ENCODE results near the gene TUBA4A. TPM values are rescaled to one million over a fixed set of nuclear protein-coding genes. Genes with fewer than 3 reads are reported as not detected.

TUBA4A gene
- total and polyA plus RNA-seq, 2 of the 8 experiments (the other 6 are each of a cell fraction or from before 2014, with no cell fraction given) = 67.3 to 172 TPM

DNA sequence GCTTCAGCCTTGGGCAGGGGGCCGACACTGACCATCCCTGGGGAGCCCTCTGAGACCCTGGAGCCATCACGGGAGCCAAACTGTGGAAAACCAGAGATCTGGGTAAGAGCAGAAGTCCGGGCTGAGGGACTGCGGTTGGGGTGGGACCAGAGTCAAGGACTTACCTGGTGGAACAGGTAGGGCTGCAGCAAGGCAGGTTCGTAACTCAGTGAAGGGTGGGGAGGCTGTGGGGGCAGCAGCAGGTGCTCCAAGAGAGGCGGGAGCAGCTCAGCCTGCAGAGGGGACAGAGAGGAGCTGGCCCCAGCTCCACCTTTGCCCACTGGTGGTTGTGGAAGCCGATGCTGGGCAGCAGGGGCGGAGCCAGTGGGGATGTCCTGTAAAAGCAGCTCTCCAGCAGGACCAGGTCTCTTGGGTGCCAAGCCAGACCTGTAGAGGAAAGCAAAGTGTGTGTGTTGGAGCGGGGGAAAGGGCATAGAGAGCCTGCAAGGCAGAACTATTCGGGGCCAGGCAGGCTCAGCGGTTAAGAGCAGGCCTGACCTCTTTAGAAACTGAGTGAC lies 48.8 kb upstream of the TUBA4A start:
- Histone ChIP-seq H3K36me3 (ENCODE audit: control insufficient read depth in 2 of 4, insufficient read depth in 4 of 4, low read length in 3 of 4) (no peaks in the 10 kb centered on the region), H3K27ac (ENCODE audit: low read depth, low read length) (no peak overlapping the region), H2BK20ac (ENCODE audit: low read length) (no peak overlapping the region), H4K91ac (replicated peaks; ENCODE audit: insufficient read length, low read length) (no peak overlapping the region), H3K23ac (ENCODE audit: insufficient read length) (no peak overlapping the region), H3K4me3 (ENCODE audit: extremely low read depth in 1 of 4, insufficient read depth in 2 of 4, low read depth in 3 of 4, low read length in 4 of 4) (no peak overlapping the region), H3K79me2 (ENCODE audit: control insufficient read depth in 1 of 2, insufficient read depth in 2 of 2, low read length in 2 of 2) (no peaks in the 10 kb centered on the region), H2AK5ac (ENCODE audit: low read depth, low read length) (no peak overlapping the region), H3K23me2 (ENCODE audit: low read depth, low read length) (no peaks in the 10 kb centered on the region), H4K20me1 (replicated peaks in 1 of 2; ENCODE audit: control insufficient read depth in 1 of 2, insufficient read depth in 2 of 2, low read length in 2 of 2) (no peaks in the 10 kb centered on the region), H2AFZ (ENCODE audit: low read length) (no peak overlapping the region), H3K9me3 (ENCODE audit: insufficient read depth in 2 of 2, low read depth in 1 of 2, low read length in 1 of 2) (no peaks in the 10 kb centered on the region), H4K8ac (ENCODE audit: extremely low read depth, insufficient read depth, low read length) (no peak overlapping the region), H2BK15ac (ENCODE audit: low read length) (no peak overlapping the region), H3K79me1 (ENCODE audit: low read depth, low read length) (no peaks in the 10 kb centered on the region; the same call in 1 of the 2 replicates), H3K4ac (replicated peaks; ENCODE audit: insufficient read length, low read depth, low read length) (no peak overlapping the region), H3K14ac (ENCODE audit: insufficient read length) (no peak overlapping the region), H3K27me3 (replicated peaks in 1 of 4; ENCODE audit: control insufficient read depth in 3 of 4, extremely low read depth in 1 of 4, insufficient read depth in 3 of 4, low read length in 3 of 4) (peaks cover 0 to 16% (median 9%) of the 10 kb centered on the region in 4 experiments; a peak in 3 of 7 replicates), H2BK5ac (ENCODE audit: low read depth, low read length) (no peak overlapping the region), H2BK120ac (replicated peaks; ENCODE audit: low read depth, low read length) (no peak overlapping the region), H4K5ac (ENCODE audit: insufficient read length, low read depth, low read length) (no peak overlapping the region), H2BK12ac (ENCODE audit: low read depth, low read length) (no peak overlapping the region), H3K56ac (replicated peaks; ENCODE audit: insufficient read length, low read depth, low read length) (no peak overlapping the region), H3K4me1 (replicated peaks in 1 of 4; ENCODE audit: control insufficient read depth in 3 of 4, insufficient read depth in 4 of 4, low read length in 3 of 4) (peaks cover 0 to 4% (median 3%) of the 10 kb centered on the region in 4 experiments; a peak in 4 of 7 replicates), H3K4me2 (ENCODE audit: insufficient read depth in 1 of 2, low read depth in 2 of 2, low read length in 2 of 2) (no peak overlapping the region), H3K9ac (replicated peaks in 1 of 4; ENCODE audit: extremely low read depth in 1 of 4, low read depth in 3 of 4, low read length in 3 of 4) (no peak overlapping the region), H3K18ac (ENCODE audit: extremely low read depth, low read length) (no peak overlapping the region)
- CTCF ChIA-PET (ENCODE audit: partially characterized antibody) = interaction anchor here (1.0 to 13.4 kb wide), 7 partner anchors 10 to 145 kb away, joined by 4 to 118 read pairs (median 44); partner anchors contain the start of genes DNAJB2 and TUBA4B
- FAIRE-seq (no peak), DNase-seq (ENCODE audit: low read depth in 1 of 2, low spot score in 2 of 2) (no peak)
- 78% methylated on average over 11 of the region's 11 CpGs; no CpG with 5 or more reads in 1 of the 2 experiments for WGBS, 2 experiments (ENCODE audit: extremely low coverage in 1 of 2, insufficient coverage in 1 of 2, insufficient read length in 1 of 2, insufficient replicate concordance in 2 of 2, low coverage in 1 of 2, low lambda C conversion rate in 2 of 2, missing lambda C conversion rate in 1 of 2)
- no peak for TF ChIP-seq SP1 (IDR thresholded peaks at IDR 0.05; ENCODE audit: low read depth, low read length)
- TF ChIP-seq CEBPB (IDR thresholded peaks at IDR 0.05; ENCODE audit: low read depth, low read length) = no peak
- no peak for TF ChIP-seq ATF3 (IDR thresholded peaks at IDR 0.05; ENCODE audit: insufficient read depth, low read depth, low read length)
- TF ChIP-seq BCL11A (IDR thresholded peaks at IDR 0.05; ENCODE audit: low read depth in 2 of 2, low read length in 2 of 2) = no peak
- TF ChIP-seq EGR1 (IDR thresholded peaks at IDR 0.05; ENCODE audit: borderline replicate concordance, low read depth, low read length) = no peak
- TF ChIP-seq, protein P1, sequence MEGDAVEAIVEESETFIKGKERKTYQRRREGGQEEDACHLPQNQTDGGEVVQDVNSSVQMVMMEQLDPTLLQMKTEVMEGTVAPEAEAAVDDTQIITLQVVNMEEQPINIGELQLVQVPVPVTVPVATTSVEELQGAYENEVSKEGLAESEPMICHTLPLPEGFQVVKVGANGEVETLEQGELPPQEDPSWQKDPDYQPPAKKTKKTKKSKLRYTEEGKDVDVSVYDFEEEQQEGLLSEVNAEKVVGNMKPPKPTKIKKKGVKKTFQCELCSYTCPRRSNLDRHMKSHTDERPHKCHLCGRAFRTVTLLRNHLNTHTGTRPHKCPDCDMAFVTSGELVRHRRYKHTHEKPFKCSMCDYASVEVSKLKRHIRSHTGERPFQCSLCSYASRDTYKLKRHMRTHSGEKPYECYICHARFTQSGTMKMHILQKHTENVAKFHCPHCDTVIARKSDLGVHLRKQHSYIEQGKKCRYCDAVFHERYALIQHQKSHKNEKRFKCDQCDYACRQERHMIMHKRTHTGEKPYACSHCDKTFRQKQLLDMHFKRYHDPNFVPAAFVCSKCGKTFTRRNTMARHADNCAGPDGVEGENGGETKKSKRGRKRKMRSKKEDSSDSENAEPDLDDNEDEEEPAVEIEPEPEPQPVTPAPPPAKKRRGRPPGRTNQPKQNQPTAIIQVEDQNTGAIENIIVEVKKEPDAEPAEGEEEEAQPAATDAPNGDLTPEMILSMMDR (IDR thresholded peaks at IDR 0.05; ENCODE audit: control extremely low read depth in 1 of 3, insufficient read depth in 1 of 3, low read depth in 1 of 3, low read length in 3 of 3) = no peak
- POLR2A ChIA-PET (ENCODE audit: partially characterized antibody) = interaction anchor here (1.4 to 1.5 kb wide), 2 partner anchors 11 to 196 kb away, joined by 3 to 5 read pairs; partner anchors contain the start of gene GMPPA

Data from H1 (cell line).